Stimulated activated CD4-positive, alpha-beta T cell treated with anti-CD3 and anti-CD28 coated beads, Interleukin-4, amount 100 ng/mL, for 24 hours (primary cell): ENCODE measurements around the gene PROC.

ENCODE experiments used
- DNase-seq: peaks from one replicate; pipeline ENCODE4 v3.0.0-alpha.2; 2020

Gene PROC

GRCh38 chr2:127418300-127419111, at the start of gene PROC:
Gene PROC, plus strand, starts transcription at chr2:127418427. Its CDS starts 1,516 bp downstream, at chr2:127419943.
- no peak for DNase-seq

- DNase-seq, result no peak
Observed at GRCh38 chr2:127370010-127370409, 48.2 kb upstream of the PROC start.

- DNase-seq, result no peak
Observed at GRCh38 chr2:127371037-127371436, 47.2 kb upstream of the PROC start.

- no peak for DNase-seq
Observed at GRCh38 chr2:127373362-127374083, 44.7 kb upstream of the PROC start.

- no peak for DNase-seq
Observed at GRCh38 chr2:127376257-127376656, 42.0 kb upstream of the PROC start.

GRCh38 chr2:127377262-127377661, 41.0 kb upstream of the PROC start:
- no peak for DNase-seq

- DNase-seq, result no peak
Observed at GRCh38 chr2:127378720-127379119, 39.5 kb upstream of the PROC start.

- DNase-seq, result no peak
Observed at GRCh38 chr2:127379712-127380355, 38.4 kb upstream of the PROC start.

GRCh38 chr2:127381762-127382161, 36.5 kb upstream of the PROC start:
- DNase-seq, result peak; percentile 41

- DNase-seq, result no peak
Observed at GRCh38 chr2:127382831-127383230, 35.4 kb upstream of the PROC start.

GRCh38 chr2:127384529-127384928, 33.7 kb upstream of the PROC start:
- DNase-seq, result no peak

GRCh38 chr2:127386246-127386645, 32.0 kb upstream of the PROC start:
- DNase-seq, result no peak

GRCh38 chr2:127386764-127387654, 31.2 kb upstream of the PROC start:
- peak; percentile 80 for DNase-seq

- DNase-seq, result peak; percentile 91
Observed at GRCh38 chr2:127387655-127388422, 30.4 kb upstream of the PROC start, which contains the start of gene MAP3K2. Gene MAP3K2, minus strand, starts transcription at chr2:127387975. Its CDS starts 44,846 bp downstream, at chr2:127343129.

GRCh38 chr2:127388423-127389164, 29.6 kb upstream of the PROC start:
- DNase-seq, result peak; percentile 27

- no peak for DNase-seq
Observed at GRCh38 chr2:127389778-127390435, 28.3 kb upstream of the PROC start.

GRCh38 chr2:127392133-127392827, 25.9 kb upstream of the PROC start:
- DNase-seq, result no peak

GRCh38 chr2:127392828-127393578, 25.2 kb upstream of the PROC start:
- no peak for DNase-seq

- DNase-seq, result no peak
Observed at GRCh38 chr2:127394492-127394891, 23.7 kb upstream of the PROC start.
